ENCODE data around the gene AUTS2. TPM values are rescaled to one million over a fixed set of nuclear protein-coding genes. Genes with fewer than 3 reads are reported as not detected.

AUTS2 gene
- total RNA-seq, 1 donor from 2014 or later: 125 TPM

DNA sequence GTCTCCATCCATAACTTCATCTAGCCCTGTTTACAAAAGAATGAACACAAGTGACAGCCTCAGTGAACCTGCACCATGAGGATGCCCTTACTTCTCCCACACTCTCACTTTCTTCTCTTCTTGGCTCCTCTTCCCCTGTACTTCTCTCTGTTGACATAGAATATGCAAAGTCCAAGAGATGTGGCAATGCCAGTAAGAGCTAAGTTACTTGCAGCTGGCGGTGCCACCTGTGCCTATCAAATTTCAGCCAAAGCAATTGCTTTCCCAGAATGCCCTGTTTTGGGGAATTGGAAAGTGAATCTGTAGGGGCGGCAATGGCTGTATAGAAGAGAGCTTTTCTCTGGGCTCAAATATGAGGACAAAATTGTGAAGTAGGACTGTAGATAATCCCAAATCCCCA is 557.8 kb downstream of the AUTS2 start:
- TF ChIP-seq CTCF (IDR thresholded peaks at IDR 0.05; ENCODE audit: unreplicated experiment): no peak
- no peak overlapping the region for H3K4me3 Mint-ChIP-seq (ENCODE audit: low read depth)
- H3K27me3 Mint-ChIP-seq: no peaks in the 10 kb centered on the region
- DNase-seq (ENCODE audit: low spot score, unreplicated experiment): no peak
- peaks cover 6% of the 10 kb centered on the region for H3K36me3 Mint-ChIP-seq (ENCODE audit: insufficient read depth)
- H3K9me3 Mint-ChIP-seq (ENCODE audit: low read depth): peaks cover 6% of the 10 kb centered on the region
- H3K4me1 Mint-ChIP-seq (ENCODE audit: low read depth): no peaks in the 10 kb centered on the region
- H3K27ac Mint-ChIP-seq: no peak overlapping the region

DNA sequence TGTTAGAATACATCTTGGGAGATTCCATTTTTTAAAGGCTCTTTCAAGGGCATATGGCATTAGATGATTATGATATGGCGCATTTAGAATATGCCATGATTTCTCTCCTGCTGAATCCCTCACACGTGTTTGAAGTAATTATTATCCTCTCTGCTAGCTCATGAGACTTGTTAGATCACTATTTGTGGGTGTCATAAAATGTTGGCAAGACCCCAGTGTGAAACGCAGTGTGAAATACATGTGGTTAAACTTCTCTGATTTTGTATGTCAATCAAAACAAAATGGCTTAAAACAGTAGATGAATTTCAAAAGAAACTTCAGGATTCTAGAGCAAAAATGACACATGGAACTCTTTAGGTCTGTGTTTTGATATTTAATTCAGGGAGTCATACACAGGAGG is 560.8 kb downstream of the AUTS2 start:
- no peaks in the 10 kb centered on the region for H3K9me3 Mint-ChIP-seq (ENCODE audit: low read depth)
- H3K27ac Mint-ChIP-seq: no peak overlapping the region
- H3K27me3 Mint-ChIP-seq: no peaks in the 10 kb centered on the region

GRCh38 chr7:70165477-70166170 is 567.3 kb downstream of the AUTS2 start:
- Mint-ChIP-seq H3K9me3 (ENCODE audit: low read depth) (peaks cover 3% of the 10 kb centered on the region), H3K36me3 (ENCODE audit: insufficient read depth) (no peaks in the 10 kb centered on the region), H3K27ac (no peak overlapping the region), H3K4me1 (ENCODE audit: low read depth) (no peaks in the 10 kb centered on the region), H3K27me3 (no peaks in the 10 kb centered on the region), H3K4me3 (ENCODE audit: low read depth) (no peak overlapping the region)
- no peak for DNase-seq (ENCODE audit: low spot score, unreplicated experiment)
- no peak for TF ChIP-seq CTCF (IDR thresholded peaks at IDR 0.05; ENCODE audit: unreplicated experiment)

More for the DNA sequence above, 560.8 kb downstream of the AUTS2 start:
- Mint-ChIP-seq H3K36me3 (ENCODE audit: insufficient read depth) (no peaks in the 10 kb centered on the region), H3K4me1 (ENCODE audit: low read depth) (no peaks in the 10 kb centered on the region), H3K4me3 (ENCODE audit: low read depth) (no peak overlapping the region)
- DNase-seq (ENCODE audit: low spot score, unreplicated experiment): no peak
- TF ChIP-seq CTCF (IDR thresholded peaks at IDR 0.05; ENCODE audit: unreplicated experiment): no peak

DNA sequence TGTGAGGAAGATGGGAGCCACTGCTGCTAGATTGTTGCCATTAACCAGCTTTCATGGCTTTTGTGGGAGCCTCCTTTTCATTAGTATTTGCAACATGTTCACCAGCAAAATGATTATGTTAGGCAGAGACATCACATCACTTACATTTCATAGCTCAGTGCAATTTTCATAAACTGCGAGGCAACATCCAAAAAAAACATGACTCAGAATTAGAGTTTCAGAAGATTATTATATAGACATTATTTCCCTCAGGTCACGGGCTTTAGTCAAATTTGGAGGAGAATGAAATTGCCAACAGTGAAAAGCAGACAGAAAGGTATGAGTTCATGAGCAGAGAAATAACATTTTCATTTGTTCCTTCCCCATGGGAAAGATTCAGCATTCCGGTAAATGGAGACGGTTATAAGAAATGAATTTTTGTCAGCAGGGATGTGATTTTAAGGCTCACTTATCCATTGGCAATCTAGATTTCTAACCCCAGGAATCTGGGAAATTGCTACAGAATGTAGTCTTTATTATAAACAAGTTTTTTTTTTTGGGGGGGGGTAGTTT is 573.2 kb downstream of the AUTS2 start:
- peaks cover under 1% of the 10 kb centered on the region for H3K9me3 Mint-ChIP-seq (ENCODE audit: low read depth)
- no peak for TF ChIP-seq CTCF (IDR thresholded peaks at IDR 0.05; ENCODE audit: unreplicated experiment)
- DNase-seq (ENCODE audit: low spot score, unreplicated experiment): no peak
- H3K27ac Mint-ChIP-seq: no peak overlapping the region
- H3K4me1 Mint-ChIP-seq (ENCODE audit: low read depth): peaks cover 3% of the 10 kb centered on the region
- no peaks in the 10 kb centered on the region for H3K27me3 Mint-ChIP-seq
- no peak overlapping the region for H3K4me3 Mint-ChIP-seq (ENCODE audit: low read depth)
- peaks cover 3% of the 10 kb centered on the region for H3K36me3 Mint-ChIP-seq (ENCODE audit: insufficient read depth)

DNA sequence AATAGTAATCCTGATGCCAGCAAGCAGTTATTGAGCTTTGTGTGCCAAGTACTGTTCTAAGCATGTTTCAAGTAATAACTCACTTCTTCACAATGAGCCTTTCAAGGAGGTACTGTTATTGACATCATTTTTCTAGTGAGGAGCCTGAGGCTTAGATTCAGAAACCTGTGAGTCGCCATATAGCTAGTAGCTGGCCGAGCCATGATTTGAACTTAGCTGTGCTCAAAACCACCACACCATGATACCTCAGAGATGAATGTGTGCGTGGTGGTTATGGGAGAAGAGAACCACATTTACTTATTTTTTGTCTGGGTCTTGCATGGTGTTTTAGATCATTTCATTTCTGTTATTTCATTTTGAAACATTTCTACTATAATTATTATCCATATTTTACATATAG is 578.9 kb downstream of the AUTS2 start:
- H3K27ac Mint-ChIP-seq: no peak overlapping the region
- H3K4me3 Mint-ChIP-seq (ENCODE audit: low read depth): no peak overlapping the region
- H3K36me3 Mint-ChIP-seq (ENCODE audit: insufficient read depth): peaks cover 3% of the 10 kb centered on the region
- peaks cover 8% of the 10 kb centered on the region for H3K4me1 Mint-ChIP-seq (ENCODE audit: low read depth)
- no peak for TF ChIP-seq CTCF (IDR thresholded peaks at IDR 0.05; ENCODE audit: unreplicated experiment)
- H3K9me3 Mint-ChIP-seq (ENCODE audit: low read depth): peaks cover 3% of the 10 kb centered on the region
- H3K27me3 Mint-ChIP-seq: no peaks in the 10 kb centered on the region
- DNase-seq (ENCODE audit: low spot score, unreplicated experiment): no peak
